Osteocyte (in vitro differentiated cells): ENCODE measurements around the gene MTUS2. TPM values are rescaled to one million over a fixed set of nuclear protein-coding genes. Genes with fewer than 3 reads are reported as not detected.

Source experiments
- DNase-seq: peaks from one replicate; pipeline ENCODE4 v3.0.0; 2021; ENCODE audit warnings: mixed read lengths; ENCODE audit not compliant: unreplicated experiment; ENCODE audit errors: extremely low spot score
- H3K27ac Mint-ChIP-seq: one replicate; pipeline ENCODE4 v1.8.0; 2021; ENCODE audit warnings: mild to moderate bottlenecking, mixed read lengths; ENCODE audit not compliant: unreplicated experiment
- H3K27me3 Mint-ChIP-seq: one replicate; pipeline ENCODE4 v1.8.0; 2021; ENCODE audit warnings: mixed read lengths; ENCODE audit not compliant: unreplicated experiment
- H3K36me3 Mint-ChIP-seq: one replicate; pipeline ENCODE4 v1.8.0; 2021; ENCODE audit warnings: mixed read lengths; ENCODE audit not compliant: unreplicated experiment
- H3K4me1 Mint-ChIP-seq: one replicate; pipeline ENCODE4 v1.8.0; 2021; ENCODE audit warnings: mixed read lengths; ENCODE audit not compliant: unreplicated experiment
- H3K4me3 Mint-ChIP-seq: one replicate; pipeline ENCODE4 v1.8.0; 2021; ENCODE audit warnings: mild to moderate bottlenecking, moderate library complexity, mixed read lengths; ENCODE audit not compliant: unreplicated experiment
- H3K9me3 Mint-ChIP-seq: one replicate; pipeline ENCODE4 v1.8.0; 2021; ENCODE audit warnings: mixed read lengths; ENCODE audit not compliant: unreplicated experiment
- CTCF ChIP-seq: fragments of 200-600 bp; sonication (generic); IDR thresholded peaks from 2 replicates; pipeline ENCODE4 v1.5.0; 2021; ENCODE audit warnings: antibody characterized with exemption, mild to moderate bottlenecking, moderate library complexity
- total RNA-seq: library from RNA; stranded (reverse); gene quantifications from 2 replicates; pipeline ENCODE4 v1.2.1, GENCODE V29; 2021

The MTUS2 gene
- total RNA-seq, 1 donor from 2014 or later, result 0.05 TPM

GRCh38 chr13:29067306-29067945 is 247.3 kb downstream of the MTUS2 start:
- DNase-seq, result no peak
- Mint-ChIP-seq H3K36me3 (no peaks in the 10 kb centered on the region), H3K9me3 (no peaks in the 10 kb centered on the region), H3K4me3 (no peak overlapping the region), H3K27ac (no peak overlapping the region), H3K27me3 (no peaks in the 10 kb centered on the region), H3K4me1 (no peaks in the 10 kb centered on the region)
- no peak for TF ChIP-seq CTCF

DNA sequence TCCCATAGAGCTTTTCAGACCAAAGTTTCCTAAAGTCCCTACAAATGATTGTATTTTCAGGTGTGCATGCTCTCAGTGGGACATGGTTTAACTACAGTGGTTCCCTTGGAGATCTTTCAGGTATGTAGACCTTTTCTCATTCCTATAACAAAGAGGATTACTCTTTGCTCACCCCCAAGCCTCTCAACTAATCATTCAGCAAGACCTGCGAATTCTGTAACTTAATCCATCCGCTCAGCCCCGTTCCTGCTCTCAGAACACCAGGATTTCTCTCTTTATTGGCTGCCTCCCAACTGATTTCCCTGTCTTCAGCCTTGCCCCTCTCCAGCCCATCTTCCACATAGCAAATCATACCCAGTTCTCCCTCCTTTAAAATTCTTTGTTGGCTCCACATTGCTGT is 253.6 kb downstream of the MTUS2 start:
- H3K4me1 Mint-ChIP-seq, result no peaks in the 10 kb centered on the region
- no peak for DNase-seq
- no peaks in the 10 kb centered on the region for H3K27me3 Mint-ChIP-seq
- H3K36me3 Mint-ChIP-seq, result no peaks in the 10 kb centered on the region
- no peak for TF ChIP-seq CTCF
- H3K27ac Mint-ChIP-seq, result no peak overlapping the region
- no peaks in the 10 kb centered on the region for H3K9me3 Mint-ChIP-seq
- H3K4me3 Mint-ChIP-seq, result no peak overlapping the region

DNA sequence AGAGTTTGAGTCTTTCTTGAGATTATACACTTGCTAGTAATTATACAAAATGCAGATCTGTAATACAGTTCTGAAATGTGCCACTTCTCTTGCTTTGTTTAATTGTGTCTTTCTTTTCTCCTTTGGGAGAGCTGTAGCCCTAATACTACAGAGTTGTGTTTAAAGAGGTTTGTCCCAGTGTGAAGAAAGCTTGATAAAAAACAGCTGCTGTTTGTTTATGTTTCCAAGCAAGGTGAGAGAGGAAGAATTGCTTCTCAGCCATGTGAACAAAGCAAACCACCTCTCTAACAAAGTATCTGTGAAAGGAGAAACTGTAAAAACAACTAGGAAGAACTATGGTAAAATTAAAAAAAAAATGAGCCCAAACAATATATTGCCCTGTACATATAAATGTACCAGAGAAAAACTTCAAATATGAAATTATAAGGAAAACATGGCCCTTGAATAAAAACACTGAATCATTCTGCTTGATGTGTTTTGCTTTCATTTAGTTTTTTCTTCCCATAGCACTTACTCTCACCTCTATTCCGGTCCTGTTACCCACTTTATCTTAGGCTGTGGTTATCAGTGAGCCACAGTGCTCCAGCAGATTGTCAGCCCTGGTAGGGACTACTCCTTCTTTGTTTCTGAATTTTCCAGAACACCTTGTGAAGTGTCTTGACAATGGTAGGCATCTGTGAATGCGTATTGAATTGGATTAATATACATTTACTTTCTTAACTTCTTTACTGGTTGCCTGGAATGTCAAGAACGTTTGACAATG is 257.1 kb downstream of the MTUS2 start:
- Mint-ChIP-seq H3K27ac (no peak overlapping the region), H3K27me3 (no peaks in the 10 kb centered on the region), H3K4me1 (no peaks in the 10 kb centered on the region), H3K36me3 (no peaks in the 10 kb centered on the region), H3K9me3 (peaks cover 3% of the 10 kb centered on the region), H3K4me3 (no peak overlapping the region)
- DNase-seq, result no peak
- TF ChIP-seq CTCF, result no peak

DNA sequence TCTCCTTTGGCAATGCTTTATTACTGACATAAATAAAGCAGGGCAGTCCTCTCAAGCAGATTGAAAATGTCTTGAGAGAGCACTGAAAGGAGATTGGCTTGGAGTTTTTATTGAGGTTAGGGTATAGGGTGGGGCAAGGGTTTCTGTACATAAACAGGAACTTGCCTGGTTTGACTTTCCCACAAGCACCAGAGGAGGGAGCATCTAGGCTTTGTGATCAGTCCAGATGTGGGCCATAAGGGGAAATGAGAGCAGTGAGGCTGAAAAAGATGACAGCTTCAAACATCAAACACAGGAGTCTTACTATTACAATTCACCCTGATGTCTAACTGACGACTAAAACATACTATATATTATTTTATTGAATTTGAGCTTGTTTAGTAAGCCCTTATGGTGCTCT is 260.9 kb downstream of the MTUS2 start:
- no peak for TF ChIP-seq CTCF
- H3K36me3 Mint-ChIP-seq, result no peaks in the 10 kb centered on the region
- H3K4me3 Mint-ChIP-seq, result no peak overlapping the region
- peaks cover 3% of the 10 kb centered on the region for H3K9me3 Mint-ChIP-seq
- no peak overlapping the region for H3K27ac Mint-ChIP-seq
- no peak for DNase-seq
- H3K4me1 Mint-ChIP-seq, result no peaks in the 10 kb centered on the region
- H3K27me3 Mint-ChIP-seq, result no peaks in the 10 kb centered on the region

- Mint-ChIP-seq H3K9me3 (peaks cover 4% of the 10 kb centered on the region), H3K4me1 (no peaks in the 10 kb centered on the region), H3K27me3 (no peaks in the 10 kb centered on the region), H3K4me3 (no peak overlapping the region), H3K27ac (no peak overlapping the region), H3K36me3 (no peaks in the 10 kb centered on the region)
- no peak for TF ChIP-seq CTCF
- no peak for DNase-seq
Measured at GRCh38 chr13:29081697-29082440, 261.7 kb downstream of the MTUS2 start.
